NCI-H1417 (cell line): Measurements from ENCODE around the gene TCIRG1.

Experiments
- DNase-seq, 3 experiments: peaks; one replicate each; lab custom pipeline; 2025; lab: John Stamatoyannopoulos, UW

The TCIRG1 gene

GRCh38 chr11:68004551-68005335, 34.1 kb upstream of the TCIRG1 start:
- DNase-seq: no peak

- DNase-seq: no peak
Observed at GRCh38 chr11:68006606-68007166, 32.1 kb upstream of the TCIRG1 start.

GRCh38 chr11:68007498-68008380, 31.1 kb upstream of the TCIRG1 start:
- no peak for DNase-seq

GRCh38 chr11:68008381-68009337, 30.2 kb upstream of the TCIRG1 start:
- peak in 2 of 3 experiments; percentile 74 to 77 for DNase-seq

GRCh38 chr11:68009391-68010089, 29.3 kb upstream of the TCIRG1 start:
- peak in 1 of 3 experiments; percentile 32 for DNase-seq

- no peak for DNase-seq
Observed at GRCh38 chr11:68010090-68011041, 28.5 kb upstream of the TCIRG1 start, which contains the start of gene ALDH3B1. ALDH3B1 (plus strand) TSS chr11:68010327; CDS start chr11:68015298, 4,971 bp downstream.

GRCh38 chr11:68011051-68011943, 27.5 kb upstream of the TCIRG1 start:
- no peak for DNase-seq

GRCh38 chr11:68012044-68012842, 26.6 kb upstream of the TCIRG1 start:
- DNase-seq: no peak

GRCh38 chr11:68012843-68013610, 25.8 kb upstream of the TCIRG1 start:
- no peak for DNase-seq

- DNase-seq: peak in 1 of 3 experiments; percentile 47
Observed at GRCh38 chr11:68013611-68014156, 25.1 kb upstream of the TCIRG1 start.

GRCh38 chr11:68014157-68014946, 24.5 kb upstream of the TCIRG1 start:
- DNase-seq: no peak

GRCh38 chr11:68014947-68015447, 23.8 kb upstream of the TCIRG1 start:
- DNase-seq: no peak

- DNase-seq: no peak
Observed at GRCh38 chr11:68015467-68015866, 23.4 kb upstream of the TCIRG1 start.

GRCh38 chr11:68016161-68016903, 22.5 kb upstream of the TCIRG1 start:
- no peak for DNase-seq
